Pancreas (tissue), 10 donors: Measurements from ENCODE around the gene SESN1. TPM values are rescaled to one million over a fixed set of nuclear protein-coding genes. Genes with fewer than 3 reads are reported as not detected.
A peak's percentile ranks its signal among the peaks of the same experiment; 100 is the strongest.

Source experiments
- ATAC-seq, 4 donors: fragments of 200-7000 bp; cut with Tn5 transposase; one replicate each; pipeline versions ENCODE4 v1.8.0 to v1.9.1; 2020; ENCODE audit warnings: mild to moderate bottlenecking in 4 of 4, moderate library complexity in 4 of 4
- DNase-seq, 6 donors: peaks; one replicate each; pipeline ENCODE4 v3.0.0-alpha.2; 2020
- FAIRE-seq: peaks from 2 replicates; lab custom pipeline; 2012; peaks lifted over from hg19 to GRCh38; lab: Jason Lieb, UNC
- H3K27ac ChIP-seq, 4 donors: fragments of 200-600 bp; sonication (generic); 1 replicate in 3 of 4; 2 replicates in 1 of 4; pipeline versions ENCODE4 v1.5.0 to v1.8.0; 2020
- H3K27me3 ChIP-seq, 4 donors: fragments of 200-600 bp; one replicate each; pipeline ENCODE4 v1.8.0; 2021
- H3K36me3 ChIP-seq, 3 donors: fragments of 200-600 bp; sonication (generic) in 1 of 3; one replicate each; pipeline versions ENCODE4 v1.5.0 to v1.8.0; 2020 to 2021
- H3K4me1 ChIP-seq, 3 donors: fragments of 200-600 bp; one replicate each; pipeline ENCODE4 v1.8.0; 2021
- H3K4me3 ChIP-seq, 4 donors: fragments of 200-600 bp; sonication (generic) in 2 of 4; one replicate each; pipeline versions ENCODE4 v1.5.0 to v1.8.0; 2020 to 2021
- H3K9me3 ChIP-seq, 4 donors: fragments of 200-600 bp; one replicate each; pipeline ENCODE4 v1.8.0; 2021
- WGBS, 2 donors: extraction: QIAGEN DNeasy Blood & Tissue Kit; methylation state at CpG; one replicate each; pipeline ENCODE4 v1.1.7; 2013; 5-methylcytosine and 5-hydroxymethylcytosine counted together
- intact Hi-C, 3 donors: fragments of 100-400 bp; cut with DNase I; formaldehyde crosslinking; loops; one replicate each; pipeline versions ENCODE4 v1.11.1 to v1.14.2; 2022
- polyA plus RNA-seq, 2 donors: library from polyadenylated mRNA; stranded (reverse); fragments of 200-250 nt; gene quantifications; one replicate each; pipeline ENCODE4 v1.2.3, GENCODE V29; 2013
- total RNA-seq, 6 donors: library from RNA; stranded (reverse); fragmentation: NEBNext Ultra II Directional in 4 of 6; extraction: Animal tissue kit (Norgen Biotek cat#: 25700) in 4 of 6; gene quantifications; one replicate each; pipeline versions ENCODE4 v1.2.1 to v1.2.4, GENCODE V29; 2021 to 2023
- TF ChIP-seq, protein P1 (sequence below), 4 donors: fragments of 200-600 bp; sonication (generic) in 3 of 4; IDR thresholded peaks; one replicate each; pipeline versions ENCODE4 v1.5.0 to v1.8.0; 2021; ENCODE audit warnings: antibody characterized with exemption in 4 of 4
- donor health status: healthy with polysubstance abuse.
- donor health status: DM: no; HTN: no; CAD: no; lungs with moderate emphysema.
- donor health status: DM: no; HTN: no; CAD: no.
- donor health status: control.
- donor health status: control.
- donor health status: Bipolar disorder and iron deficiency.
- donor health status: DM: yes; HTN: yes; CAD: no.
- donor health status: DM: no; HTN: no; CAD: no.
- donor health status: DM: no; HTN: no; CAD: no.
- donor health status: DM: yes; HTN: yes; CAD: no.

The SESN1 gene
- total and polyA plus RNA-seq, 8 donors, result 8.5 to 22.4 (median 16.8) TPM

DNA sequence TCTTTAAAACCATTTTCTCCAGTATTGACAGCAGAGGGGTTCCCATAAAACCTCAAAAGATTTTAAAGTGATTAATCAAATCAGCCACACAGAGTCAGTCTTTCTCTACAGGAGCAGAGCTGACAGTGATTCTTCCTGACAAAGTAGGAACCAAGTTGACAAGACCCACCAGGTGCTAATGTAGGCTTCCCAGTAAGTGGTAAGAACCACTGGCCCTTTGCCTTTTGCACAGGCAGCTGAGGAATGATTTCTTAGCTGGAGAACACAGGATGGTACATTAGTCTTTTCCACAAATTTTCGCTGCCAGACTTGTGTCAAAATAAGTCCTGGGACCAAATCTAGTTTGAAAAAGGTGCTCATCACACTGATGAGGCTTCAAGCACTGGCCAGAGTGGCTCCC is 150.6 kb downstream of the SESN1 start:
- intact Hi-C loops, result no loop called here
- DNase-seq, result no peak
- peak overlapping the region in 2 of 4 donors; percentile 61 to 71 for H3K27ac ChIP-seq
- 91 to 96% methylated on average over 1 of the region's 1 CpG for WGBS, 2 donors
- H3K4me1 ChIP-seq, result peaks cover 24 to 62% (median 51%) of the 10 kb centered on the region in 3 donors
- FAIRE-seq, result no peak
- TF ChIP-seq, protein P1, sequence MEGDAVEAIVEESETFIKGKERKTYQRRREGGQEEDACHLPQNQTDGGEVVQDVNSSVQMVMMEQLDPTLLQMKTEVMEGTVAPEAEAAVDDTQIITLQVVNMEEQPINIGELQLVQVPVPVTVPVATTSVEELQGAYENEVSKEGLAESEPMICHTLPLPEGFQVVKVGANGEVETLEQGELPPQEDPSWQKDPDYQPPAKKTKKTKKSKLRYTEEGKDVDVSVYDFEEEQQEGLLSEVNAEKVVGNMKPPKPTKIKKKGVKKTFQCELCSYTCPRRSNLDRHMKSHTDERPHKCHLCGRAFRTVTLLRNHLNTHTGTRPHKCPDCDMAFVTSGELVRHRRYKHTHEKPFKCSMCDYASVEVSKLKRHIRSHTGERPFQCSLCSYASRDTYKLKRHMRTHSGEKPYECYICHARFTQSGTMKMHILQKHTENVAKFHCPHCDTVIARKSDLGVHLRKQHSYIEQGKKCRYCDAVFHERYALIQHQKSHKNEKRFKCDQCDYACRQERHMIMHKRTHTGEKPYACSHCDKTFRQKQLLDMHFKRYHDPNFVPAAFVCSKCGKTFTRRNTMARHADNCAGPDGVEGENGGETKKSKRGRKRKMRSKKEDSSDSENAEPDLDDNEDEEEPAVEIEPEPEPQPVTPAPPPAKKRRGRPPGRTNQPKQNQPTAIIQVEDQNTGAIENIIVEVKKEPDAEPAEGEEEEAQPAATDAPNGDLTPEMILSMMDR (IDR thresholded peaks at IDR 0.05), result no peak
- no peak for ATAC-seq
- H3K4me3 ChIP-seq, result no peak overlapping the region
- no peaks in the 10 kb centered on the region for H3K9me3 ChIP-seq
- no peaks in the 10 kb centered on the region for H3K27me3 ChIP-seq
- no peaks in the 10 kb centered on the region for H3K36me3 ChIP-seq

DNA sequence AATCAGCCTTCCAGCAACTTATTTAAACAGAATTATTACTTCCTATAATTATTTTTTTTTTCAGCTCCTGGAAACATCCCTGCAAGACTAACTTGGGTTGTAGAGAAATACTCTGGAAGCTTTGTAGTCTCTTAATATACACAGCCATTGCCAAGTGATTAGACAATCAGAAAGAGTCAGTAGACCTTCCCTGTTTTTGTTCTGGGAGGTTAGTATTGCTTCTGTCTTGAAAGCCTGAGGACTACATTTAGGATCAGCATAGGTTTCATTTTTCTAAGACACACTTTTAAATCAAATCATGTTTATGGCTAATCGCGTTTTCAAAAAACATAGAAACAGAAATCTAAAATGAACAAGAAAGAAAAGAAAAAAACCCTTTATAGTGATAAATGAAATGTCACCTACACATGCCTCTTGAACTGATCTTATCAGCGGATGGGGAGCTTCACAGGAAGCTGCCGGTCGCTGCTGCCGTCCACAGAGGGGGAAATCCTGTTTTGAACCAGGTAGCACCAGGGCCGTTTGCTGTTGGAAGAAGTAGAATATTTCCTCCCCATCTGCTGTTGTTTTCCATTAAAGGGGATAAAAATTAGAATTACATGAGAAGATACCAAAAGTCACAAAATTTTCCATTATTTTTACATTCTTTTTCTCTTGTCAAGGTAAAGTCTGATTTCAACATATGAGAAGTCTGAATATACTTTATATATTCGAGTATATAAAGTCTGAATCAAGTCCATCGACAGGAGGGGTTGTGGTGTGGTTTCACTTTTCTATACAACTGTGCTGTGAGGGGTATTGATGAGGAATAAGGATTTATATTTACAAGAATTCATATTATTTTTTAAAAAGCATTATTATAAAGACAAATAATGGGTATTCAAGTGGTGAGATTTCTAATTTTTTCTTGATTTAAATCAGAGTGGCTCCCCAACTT is 151.8 kb downstream of the SESN1 start:
- FAIRE-seq (no peak), ATAC-seq (no peak), DNase-seq (no peak)
- intact Hi-C loops, result no loop called here
- WGBS, 2 donors, result 80 to 81% methylated on average over 9 of the region's 9 CpGs
- Histone ChIP-seq H3K36me3 (no peaks in the 10 kb centered on the region), H3K9me3 (no peaks in the 10 kb centered on the region), H3K4me1 (peaks cover 22 to 50% (median 40%) of the 10 kb centered on the region in 3 donors), H3K27me3 (no peaks in the 10 kb centered on the region), H3K27ac (peak overlapping the region in 1 of 4 donors; percentile 71), H3K4me3 (no peak overlapping the region)
- TF ChIP-seq, protein P1 (IDR thresholded peaks at IDR 0.05), result no peak

DNA sequence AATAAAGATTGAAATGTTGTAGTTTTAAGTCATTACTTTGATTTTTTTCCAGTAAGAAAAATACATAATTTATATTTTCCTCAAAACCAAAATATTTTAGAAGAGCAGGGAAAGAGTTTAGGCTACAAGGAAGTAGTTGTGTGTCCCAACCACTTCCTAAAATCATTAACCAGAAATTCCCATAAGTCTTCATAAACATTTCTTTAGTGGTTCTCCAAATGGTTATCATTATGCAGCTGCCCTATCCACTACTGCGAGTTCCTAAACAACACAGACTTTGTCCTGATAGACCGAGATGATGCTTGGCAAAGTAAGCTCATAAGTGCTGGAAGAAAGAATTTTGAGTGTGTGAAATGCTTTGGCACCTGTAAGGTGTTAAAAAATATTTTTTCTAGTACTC is 152.8 kb downstream of the SESN1 start:
- DNase-seq (no peak), ATAC-seq (no peak), FAIRE-seq (no peak)
- Histone ChIP-seq H3K27me3 (no peaks in the 10 kb centered on the region), H3K27ac (no peak overlapping the region), H3K4me1 (peaks cover 19 to 42% (median 30%) of the 10 kb centered on the region in 3 donors), H3K4me3 (no peak overlapping the region), H3K36me3 (no peaks in the 10 kb centered on the region), H3K9me3 (no peaks in the 10 kb centered on the region)
- 39 to 55% methylated on average over 2 of the region's 2 CpGs for WGBS, 2 donors
- TF ChIP-seq, protein P1 (IDR thresholded peaks at IDR 0.05), result no peak
- intact Hi-C loops, result no loop called here

DNA sequence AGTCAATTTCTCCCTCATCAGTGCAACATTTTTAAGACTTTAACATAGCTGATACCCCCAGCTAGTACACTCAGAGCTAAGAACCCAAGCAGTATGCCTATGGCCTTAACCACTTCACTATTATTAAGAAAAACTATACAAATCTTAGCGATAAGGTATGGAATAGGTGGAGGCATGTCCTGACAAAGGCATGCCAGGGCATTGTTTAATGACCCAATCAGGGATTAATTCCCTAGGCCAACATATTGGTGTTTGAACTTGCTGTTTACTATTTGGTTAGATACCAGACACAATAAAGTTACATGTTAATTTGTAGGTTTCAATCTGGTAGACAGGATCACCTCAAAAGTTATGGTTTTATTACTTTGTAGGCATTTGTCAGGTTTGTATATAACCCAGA is 153.4 kb downstream of the SESN1 start:
- TF ChIP-seq, protein P1 (IDR thresholded peaks at IDR 0.05), result no peak
- ATAC-seq (no peak), DNase-seq (no peak), FAIRE-seq (no peak)
- Histone ChIP-seq H3K27ac (no peak overlapping the region), H3K27me3 (no peaks in the 10 kb centered on the region), H3K4me1 (peaks cover 13 to 36% (median 24%) of the 10 kb centered on the region in 3 donors), H3K36me3 (no peaks in the 10 kb centered on the region), H3K4me3 (no peak overlapping the region), H3K9me3 (no peaks in the 10 kb centered on the region)
- intact Hi-C loops, result no loop called here
- WGBS, 2 donors, result 75 to 94% methylated on average over 1 of the region's 1 CpG

DNA sequence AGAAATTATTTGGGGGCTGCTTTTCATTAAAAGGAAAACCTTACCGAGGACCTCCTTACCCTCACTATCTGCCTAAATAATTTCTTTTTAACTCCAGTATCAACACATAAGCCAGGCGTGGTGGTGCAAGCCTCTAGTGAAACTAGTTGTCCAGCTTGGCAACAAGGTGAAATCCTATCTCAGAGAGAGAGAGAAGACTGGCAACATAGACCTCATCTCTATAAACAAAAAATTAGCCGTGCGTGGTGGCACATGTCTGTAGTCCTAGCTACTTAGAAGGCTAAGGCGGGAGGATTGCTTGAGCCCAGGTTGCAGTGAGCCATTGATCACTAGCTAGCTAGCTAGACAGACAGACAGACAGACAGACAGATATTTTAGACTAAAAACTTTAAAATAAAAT is 153.9 kb downstream of the SESN1 start:
- Histone ChIP-seq H3K4me1 (peaks cover 7 to 31% (median 19%) of the 10 kb centered on the region in 3 donors), H3K27ac (no peak overlapping the region), H3K4me3 (no peak overlapping the region), H3K27me3 (no peaks in the 10 kb centered on the region), H3K36me3 (no peaks in the 10 kb centered on the region), H3K9me3 (no peaks in the 10 kb centered on the region)
- no peak for ATAC-seq
- WGBS, 2 donors, result 93% methylated on average over 5 of the region's 5 CpGs
- no peak for DNase-seq
- intact Hi-C loops, result no loop called here
- TF ChIP-seq, protein P1 (IDR thresholded peaks at IDR 0.05), result no peak
- FAIRE-seq, result no peak
